ENCODE data around the gene PRKCSH. TPM values are rescaled to one million over a fixed set of nuclear protein-coding genes. Genes with fewer than 3 reads are reported as not detected.

Gene PRKCSH
- total RNA-seq, 1 experiment from 2014 or later = 122 TPM

DNA sequence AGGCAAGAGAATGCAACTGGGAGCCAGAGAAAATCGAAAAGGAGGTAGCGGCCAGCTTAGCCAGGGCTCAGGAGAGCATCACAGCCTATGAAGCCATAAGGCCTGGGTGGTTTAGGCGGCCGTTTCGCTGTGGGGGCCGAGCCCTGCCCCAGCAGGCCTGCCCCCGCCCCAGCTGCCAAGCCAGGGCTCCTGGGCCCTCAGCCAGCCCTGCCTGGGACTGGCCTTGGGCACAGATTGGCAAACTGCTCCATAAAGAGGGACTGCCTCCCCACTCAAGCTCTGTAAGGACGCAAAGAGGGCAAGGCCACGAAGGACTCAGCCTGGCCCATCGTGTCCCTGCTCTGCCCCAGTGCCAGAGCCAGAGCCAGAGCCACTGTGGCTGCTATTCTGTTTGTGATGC lies 60.0 kb downstream of the PRKCSH start:
- DNase-seq (ENCODE audit: extremely low read depth, low read depth) = no peak

DNA sequence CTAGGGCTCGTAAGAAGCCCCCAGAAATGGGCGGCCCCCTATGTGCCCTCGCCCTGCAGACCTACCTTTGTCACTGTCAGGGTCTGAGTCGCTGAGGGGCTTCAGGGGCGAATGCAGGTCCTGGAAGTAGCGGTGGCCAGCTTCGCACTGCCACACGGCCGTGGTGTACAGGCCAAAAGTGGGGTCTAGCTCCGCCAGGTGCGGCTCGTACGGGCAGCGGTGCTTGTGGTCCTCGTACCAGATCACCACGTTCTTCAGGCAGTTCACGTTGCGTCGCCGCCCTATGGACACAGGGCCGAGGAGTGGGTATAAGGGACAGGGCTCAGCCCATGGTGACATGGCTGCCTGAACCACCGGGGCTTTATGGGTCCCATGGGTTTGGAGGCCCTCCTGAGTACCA lies 60.5 kb downstream of the PRKCSH start:
- DNase-seq (ENCODE audit: extremely low read depth, low read depth) = no peak

- peak; percentile 78 for DNase-seq (ENCODE audit: extremely low read depth, low read depth)
Measured at GRCh38 chr19:11496391-11497163, 61.1 kb downstream of the PRKCSH start.

GRCh38 chr19:11499220-11499726 lies 63.8 kb downstream of the PRKCSH start:
- no peak for DNase-seq (ENCODE audit: extremely low read depth, low read depth)

GRCh38 chr19:11499890-11500420 lies 64.5 kb downstream of the PRKCSH start:
- no peak for DNase-seq (ENCODE audit: extremely low read depth, low read depth)

Small RNA genes within 50 kb of the gene (small RNA-seq; reads per million reads assigned to genes)
- gene MIR7974 (1.6 to 9.6 reads per million in 2 experiments), gene RF00019 (0 reads per million in 2 experiments)

Other genes with a start within 250 kb of the PRKCSH start
- 14.2 and 15.0 TPM in 2 replicates for gene KANK2, start 238.1 kb upstream of the PRKCSH start, total RNA-seq (2014; rRNA removed; shearing (Covaris generic))
- not detected in 2 replicates for gene ANGPTL8, start 196.0 kb upstream of the PRKCSH start, total RNA-seq (2014; rRNA removed; shearing (Covaris generic))
- 13.9 and 15.1 TPM in 2 replicates for gene DOCK6, start 173.1 kb upstream of the PRKCSH start, total RNA-seq (2014; rRNA removed; shearing (Covaris generic))
- not detected in 2 replicates for gene TSPAN16, start 139.5 kb upstream of the PRKCSH start, total RNA-seq (2014; rRNA removed; shearing (Covaris generic))
- gene RAB3D, start 96.0 kb upstream of the PRKCSH start, total RNA-seq (2014; rRNA removed; shearing (Covaris generic)) = 10.7 and 12.3 TPM in 2 replicates
- gene TMEM205, start 89.4 kb upstream of the PRKCSH start, total RNA-seq (2014; rRNA removed; shearing (Covaris generic)) = 114 and 151 TPM in 2 replicates
- gene CCDC159, start 89.1 kb upstream of the PRKCSH start, total RNA-seq (2014; rRNA removed; shearing (Covaris generic)) = 7.1 and 7.2 TPM in 2 replicates
- gene PLPPR2, start 80.2 kb upstream of the PRKCSH start, total RNA-seq (2014; rRNA removed; shearing (Covaris generic)) = 8.0 and 8.4 TPM in 2 replicates
- 0.66 and 1.4 TPM in 2 replicates for gene SWSAP1, start 61.0 kb upstream of the PRKCSH start, total RNA-seq (2014; rRNA removed; shearing (Covaris generic))
- gene EPOR, start 51.3 kb upstream of the PRKCSH start, total RNA-seq (2014; rRNA removed; shearing (Covaris generic)) = 6.3 and 7.9 TPM in 2 replicates
- gene RGL3, start 16.3 kb upstream of the PRKCSH start, total RNA-seq (2014; rRNA removed; shearing (Covaris generic)) = 7.3 and 8.6 TPM in 2 replicates
- gene ODAD3, start 514 bp upstream of the PRKCSH start, total RNA-seq (2014; rRNA removed; shearing (Covaris generic)) = 0.20 and 0.47 TPM in 2 replicates
- not detected in 2 replicates for gene ELAVL3, start 45.4 kb downstream of the PRKCSH start, total RNA-seq (2014; rRNA removed; shearing (Covaris generic))
- 5.2 and 5.6 TPM in 2 replicates for gene ZNF653, start 70.2 kb downstream of the PRKCSH start, total RNA-seq (2014; rRNA removed; shearing (Covaris generic))
- 37.3 and 40.3 TPM in 2 replicates for gene ECSIT, start 93.5 kb downstream of the PRKCSH start, total RNA-seq (2014; rRNA removed; shearing (Covaris generic))
- not detected in 2 replicates for gene CNN1, start 103.2 kb downstream of the PRKCSH start, total RNA-seq (2014; rRNA removed; shearing (Covaris generic))
- 31.6 and 35.3 TPM in 2 replicates for gene ELOF1, start 123.6 kb downstream of the PRKCSH start, total RNA-seq (2014; rRNA removed; shearing (Covaris generic))
- gene ACP5, start 142.0 kb downstream of the PRKCSH start, total RNA-seq (2014; rRNA removed; shearing (Covaris generic)) = not detected in 2 replicates
- 9.6 and 10.9 TPM in 2 replicates for gene ZNF627, start 161.8 kb downstream of the PRKCSH start, total RNA-seq (2014; rRNA removed; shearing (Covaris generic))

Data from NCI-H460 (cell line).